HCT116 (cell line): ENCODE measurements around the gene AHRR. TPM values are rescaled to one million over a fixed set of nuclear protein-coding genes. Genes with fewer than 3 reads are reported as not detected.

Source experiments
- ATAC-seq: fragments of 200-7000 bp; cut with Tn5 transposase; 2 replicates; pipeline ENCODE4 v1.9.1; 2020; ENCODE audit warnings: mild to moderate bottlenecking, moderate library complexity
- BruUV-seq: library from RNA; stranded (reverse); fragments of 400-500 nt; replicated peaks from 2 replicates; lab custom pipeline; 2021; lab: Mats Ljungman, UMichigan
- CTCF ChIA-PET: fragments of 300-600 bp; sonication (Branson Sonifier 250); formaldehyde crosslinking; loops from one replicate; lab custom pipeline; 2021; ENCODE audit warnings: antibody characterized with exemption; lab: Charles Lee
- POLR2A ChIA-PET: fragments of 300-600, 350-600 bp; sonication (Branson Sonifier 250); formaldehyde crosslinking; loops from one replicate; lab custom pipeline; 2021; ENCODE audit warnings: antibody characterized with exemption; lab: Charles Lee
- RAD21 ChIA-PET, 2 experiments: fragments of 300-600 bp; sonication (Branson Sonifier 250); formaldehyde crosslinking; loops; one replicate each; lab custom pipeline; 2023; ENCODE audit warnings: low total read pairs in 2 of 2; ENCODE audit not compliant: uncharacterized antibody in 2 of 2, unreplicated experiment in 2 of 2, low non-redundant PET in 1 of 2; lab: Charles Lee
- DNase-seq: peaks from one replicate; pipeline ENCODE4 v3.0.0-alpha.2; 2010; ENCODE audit warnings: low read depth, low spot score
- H2AFZ ChIP-seq: fragments of 200-600 bp; shearing (Covaris generic), sonication (generic); 2 replicates; pipeline ENCODE4 v1.6.1; 2017; ENCODE audit warnings: low read depth, mixed run types, mixed read lengths, antibody characterized with exemption, low read length; ENCODE audit not compliant: poor library complexity, severe bottlenecking
- H3K27ac ChIP-seq: 2 replicates; pipeline ENCODE4 v1.5.1; 2012; ENCODE audit warnings: low read depth, low read length
- H3K27me3 ChIP-seq: fragments of 200-600 bp; sonication (generic); 2 replicates; pipeline ENCODE4 v1.6.1; 2016; ENCODE audit warnings: mixed run types, low read length, mixed read lengths; ENCODE audit not compliant: insufficient read depth
- H3K36me3 ChIP-seq, 2 experiments: fragments of 200-500 bp in 1 of 2; fragments of 200-600 bp in 1 of 2; sonication (Bioruptor generic) in 1 of 2; sonication (generic) in 1 of 2; 2 replicates each; pipeline versions ENCODE4 v1.5.1 to v1.6.1; 2014 to 2016; ENCODE audit warnings: low read length in 2 of 2, inconsistent platforms in 1 of 2, mixed read lengths in 1 of 2, mixed run types in 1 of 2; ENCODE audit not compliant: insufficient read depth in 2 of 2, control insufficient read depth in 1 of 2
- H3K4me1 ChIP-seq, 2 experiments: fragments of 200-600 bp in 1 of 2; sonication (generic) in 1 of 2; 2 replicates each; pipeline versions ENCODE4 v1.5.1 to v1.6.1; 2012 to 2017; ENCODE audit warnings: low read length in 2 of 2, inconsistent platforms in 1 of 2, mild to moderate bottlenecking in 1 of 2, mixed read lengths in 1 of 2, mixed run types in 1 of 2, moderate library complexity in 1 of 2; ENCODE audit not compliant: insufficient read depth in 2 of 2, control insufficient read depth in 1 of 2
- H3K4me2 ChIP-seq: fragments of 200-600 bp; sonication (generic); 2 replicates; pipeline ENCODE4 v1.6.1; 2017; ENCODE audit warnings: mixed run types, low read length, mixed read lengths
- H3K4me3 ChIP-seq, 2 experiments: fragments of 200-600 bp in 1 of 2; sonication (generic) in 1 of 2; replicated peaks in 1 of 2; 2 replicates each; pipeline ENCODE4 v1.5.1; 2011 to 2016; ENCODE audit warnings: low read length in 2 of 2, control low read depth in 1 of 2, low read depth in 1 of 2, mild to moderate bottlenecking in 1 of 2, mixed read lengths in 1 of 2, mixed run types in 1 of 2
- H3K79me2 ChIP-seq: fragments of 200-600 bp; sonication (generic); 2 replicates; pipeline ENCODE4 v1.6.1; 2017; ENCODE audit warnings: mild to moderate bottlenecking, mixed run types, low read length, moderate library complexity, mixed read lengths; ENCODE audit not compliant: insufficient read depth
- H3K9ac ChIP-seq: fragments of 200-600 bp; sonication (generic); 2 replicates; pipeline ENCODE4 v1.6.1; 2016; ENCODE audit warnings: low read length, mixed read lengths
- H3K9me2 ChIP-seq: fragments of 200-600 bp; sonication (generic), shearing (Covaris generic); 2 replicates; pipeline ENCODE4 v1.6.1; 2017; ENCODE audit warnings: mixed run types, mild to moderate bottlenecking, moderate library complexity; ENCODE audit not compliant: insufficient read depth
- H3K9me3 ChIP-seq, 2 experiments: fragments of 200-500 bp in 1 of 2; fragments of 200-600 bp in 1 of 2; sonication (Bioruptor generic) in 1 of 2; sonication (generic) in 1 of 2; 2 replicates each; pipeline ENCODE4 v1.6.1; 2014 to 2017; ENCODE audit warnings: low read length in 2 of 2, mixed read lengths in 2 of 2, inconsistent platforms in 1 of 2, low read depth in 1 of 2, mild to moderate bottlenecking in 1 of 2, mixed run types in 1 of 2, moderate library complexity in 1 of 2; ENCODE audit not compliant: control insufficient read depth in 1 of 2, insufficient read depth in 1 of 2
- H4K20me1 ChIP-seq: fragments of 200-600 bp; sonication (generic), shearing (Covaris generic); 2 replicates; pipeline ENCODE4 v1.6.1; 2017; ENCODE audit warnings: mixed run types, mild to moderate bottlenecking, moderate library complexity; ENCODE audit not compliant: insufficient read depth
- CBX3 ChIP-seq: IDR thresholded peaks from 2 replicates; pipeline ENCODE4 v1.6.1; 2012; ENCODE audit warnings: low read depth
- EGR1 ChIP-seq: IDR thresholded peaks from 2 replicates; pipeline ENCODE4 v1.6.1; 2012; ENCODE audit warnings: low read depth
- ELF1 ChIP-seq: IDR thresholded peaks from 2 replicates; pipeline ENCODE4 v1.6.1; 2012; ENCODE audit warnings: low read depth, borderline replicate concordance
- EZH2 ChIP-seq: fragments of 200-600 bp; sonication (generic); IDR thresholded peaks from 2 replicates; pipeline ENCODE4 v1.6.1; 2017; ENCODE audit warnings: antibody characterized with exemption, mixed run types
- EZH2phosphoT487 ChIP-seq: fragments of 200-600 bp; IDR thresholded peaks from 2 replicates; pipeline ENCODE4 v1.6.1; 2018; ENCODE audit warnings: antibody characterized with exemption, borderline replicate concordance
- POLR2A ChIP-seq: IDR thresholded peaks from 2 replicates; pipeline ENCODE4 v1.7.0; 2011; ENCODE audit warnings: borderline replicate concordance; ENCODE audit not compliant: insufficient read depth, insufficient read length; ENCODE audit errors: extremely low read depth
- POLR2AphosphoS5 ChIP-seq: IDR thresholded peaks from 2 replicates; pipeline ENCODE4 v1.6.1; 2011; ENCODE audit warnings: mild to moderate bottlenecking, low read depth, low read length, moderate library complexity
- SIN3A ChIP-seq: IDR thresholded peaks from 2 replicates; pipeline ENCODE4 v1.6.1; 2012; ENCODE audit warnings: low read depth
- SP1 ChIP-seq: IDR thresholded peaks from 2 replicates; pipeline ENCODE4 v1.6.1; 2012; ENCODE audit warnings: low read depth
- SRF ChIP-seq: IDR thresholded peaks from 2 replicates; pipeline ENCODE4 v1.6.1; 2012; ENCODE audit warnings: low read depth
- TCF7L2 ChIP-seq: IDR thresholded peaks from 2 replicates; pipeline ENCODE4 v1.7.0; 2011; ENCODE audit warnings: borderline replicate concordance, inconsistent platforms; ENCODE audit not compliant: insufficient read depth, insufficient read length; ENCODE audit errors: extremely low read depth
- ZNF274 ChIP-seq: fragments of 200-500 bp; sonication (Bioruptor generic); IDR thresholded peaks from 2 replicates; pipeline ENCODE4 v1.6.1; 2014; ENCODE audit warnings: mild to moderate bottlenecking, low read depth, low read length, inconsistent platforms
- intact Hi-C: fragments of 100-400 bp; cut with micrococcal nuclease; formaldehyde crosslinking; loops from 2 replicates; pipeline ENCODE4 v1.10.0; 2022
- total RNA-seq: library from RNA; stranded (reverse); gene quantifications from one replicate; pipeline ENCODE4 v1.2.1, GENCODE V29; 2021; ENCODE audit not compliant: unreplicated experiment
- TF ChIP-seq, protein P1 (sequence below): IDR thresholded peaks from 2 replicates; pipeline ENCODE4 v1.6.1; 2011; ENCODE audit warnings: mild to moderate bottlenecking, low read length, moderate library complexity; ENCODE audit not compliant: insufficient replicate concordance; ENCODE audit errors: extremely low read depth

Gene AHRR
- total RNA-seq, 1 experiment from 2014 or later = 12.7 TPM

DNA sequence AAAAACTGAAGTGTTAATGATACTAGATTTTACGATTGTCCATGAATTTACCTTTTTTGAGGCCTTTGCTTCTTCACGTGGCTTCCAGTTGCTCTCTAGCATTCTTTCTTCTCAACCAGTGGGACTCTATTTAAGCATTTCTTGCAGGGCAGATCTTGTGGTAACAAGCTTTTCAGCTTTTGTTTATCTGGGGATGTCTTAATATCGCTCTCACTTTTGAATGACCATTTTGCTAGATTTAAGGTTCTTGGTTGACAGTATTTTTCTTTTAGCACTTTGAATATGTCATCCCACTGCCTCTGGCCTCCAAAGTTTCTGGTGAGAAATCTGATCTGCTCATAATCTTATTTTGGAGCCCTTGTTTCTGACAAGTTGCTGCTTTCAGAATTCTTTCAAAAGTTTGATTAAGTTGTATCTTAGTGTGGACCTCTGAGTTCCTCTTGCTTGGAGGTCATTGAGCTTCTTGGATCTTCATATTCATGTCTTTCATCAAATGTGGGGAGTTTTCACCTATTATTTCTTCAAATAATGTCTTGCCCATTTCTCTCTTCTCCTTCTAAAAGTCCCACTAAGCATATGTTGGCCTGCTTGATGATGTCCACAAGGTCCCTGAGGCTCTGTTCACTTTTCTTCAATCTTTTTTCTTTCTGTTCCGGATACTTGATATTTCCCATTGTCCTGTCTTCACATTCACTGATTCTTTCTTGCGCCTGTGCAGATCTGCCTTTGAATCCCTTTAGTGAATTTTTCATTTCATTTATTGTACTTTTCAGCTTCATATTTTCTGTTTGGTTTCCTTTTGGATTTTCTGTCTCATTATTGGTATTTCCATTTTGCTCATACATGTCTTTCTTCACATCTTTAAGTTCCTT lies 130.3 kb downstream of the AHRR start:
- no peaks in the 10 kb centered on the region for H4K20me1 ChIP-seq
- peaks cover 73% of the 10 kb centered on the region for H3K79me2 ChIP-seq

GRCh38 chr5:452978-453710 lies 131.6 kb downstream of the AHRR start:
- no peak for DNase-seq
- Histone ChIP-seq H3K79me2 (peaks cover 82% of the 10 kb centered on the region), H3K9me3 (peaks cover 0 to 10% of the 10 kb centered on the region in 2 experiments; a peak in 1 of 4 replicates), H3K27ac (no peak overlapping the region), H2AFZ (no peak overlapping the region), H3K27me3 (no peaks in the 10 kb centered on the region), H3K4me1 (peaks cover 0 to under 1% of the 10 kb centered on the region in 2 experiments; a peak in 1 of 4 replicates), H3K4me3 (no peak overlapping the region), H3K9me2 (no peaks in the 10 kb centered on the region), H3K9ac (no peak overlapping the region), H4K20me1 (no peaks in the 10 kb centered on the region), H3K36me3 (peaks cover 26 to 58% of the 10 kb centered on the region in 2 experiments), H3K4me2 (no peak overlapping the region)
- CTCF ChIA-PET = no interaction called here
- ATAC-seq = no peak
- RAD21 ChIA-PET = no interaction called here
- POLR2A ChIA-PET = no interaction called here
- BruUV-seq = no TSS peak
- intact Hi-C loops = loop anchor here (10.0 kb wide), 1 partner anchor 162 kb away; the partner anchor contains the start of gene CEP72
- TF ChIP-seq EGR1 = no peak
- no peak for TF ChIP-seq SIN3A
- no peak for TF ChIP-seq ELF1
- no peak for TF ChIP-seq ZNF274
- TF ChIP-seq POLR2AphosphoS5 = no peak
- TF ChIP-seq, protein P1, sequence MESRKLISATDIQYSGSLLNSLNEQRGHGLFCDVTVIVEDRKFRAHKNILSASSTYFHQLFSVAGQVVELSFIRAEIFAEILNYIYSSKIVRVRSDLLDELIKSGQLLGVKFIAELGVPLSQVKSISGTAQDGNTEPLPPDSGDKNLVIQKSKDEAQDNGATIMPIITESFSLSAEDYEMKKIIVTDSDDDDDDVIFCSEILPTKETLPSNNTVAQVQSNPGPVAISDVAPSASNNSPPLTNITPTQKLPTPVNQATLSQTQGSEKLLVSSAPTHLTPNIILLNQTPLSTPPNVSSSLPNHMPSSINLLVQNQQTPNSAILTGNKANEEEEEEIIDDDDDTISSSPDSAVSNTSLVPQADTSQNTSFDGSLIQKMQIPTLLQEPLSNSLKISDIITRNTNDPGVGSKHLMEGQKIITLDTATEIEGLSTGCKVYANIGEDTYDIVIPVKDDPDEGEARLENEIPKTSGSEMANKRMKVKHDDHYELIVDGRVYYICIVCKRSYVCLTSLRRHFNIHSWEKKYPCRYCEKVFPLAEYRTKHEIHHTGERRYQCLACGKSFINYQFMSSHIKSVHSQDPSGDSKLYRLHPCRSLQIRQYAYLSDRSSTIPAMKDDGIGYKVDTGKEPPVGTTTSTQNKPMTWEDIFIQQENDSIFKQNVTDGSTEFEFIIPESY = no peak
- no peak for TF ChIP-seq EZH2phosphoT487
- TF ChIP-seq EZH2 = no peak
- TF ChIP-seq POLR2A = no peak
- TF ChIP-seq SRF = no peak

More for the DNA sequence above, 130.3 kb downstream of the AHRR start:
- no TSS peak for BruUV-seq
- no peak for TF ChIP-seq TCF7L2
- TF ChIP-seq SP1 = no peak
- no peak for TF ChIP-seq EZH2
- no peak for TF ChIP-seq CBX3
- TF ChIP-seq ELF1 = no peak
- Histone ChIP-seq H2AFZ (no peak overlapping the region), H3K4me3 (no peak overlapping the region), H3K4me2 (no peak overlapping the region), H3K9ac (no peak overlapping the region), H3K9me3 (peaks cover 0 to 10% of the 10 kb centered on the region in 2 experiments; a peak in 1 of 4 replicates), H3K27ac (no peak overlapping the region), H3K27me3 (no peaks in the 10 kb centered on the region), H3K36me3 (peaks cover 33 to 64% of the 10 kb centered on the region in 2 experiments), H3K4me1 (no peaks in the 10 kb centered on the region), H3K9me2 (no peaks in the 10 kb centered on the region)
- POLR2A ChIA-PET = no interaction called here
- ATAC-seq = no peak
- CTCF ChIA-PET = no interaction called here
- intact Hi-C loops = loop anchor here (10.0 kb wide), 1 partner anchor 163 kb away; the partner anchor contains the start of gene CEP72
- RAD21 ChIA-PET = no interaction called here
- DNase-seq = no peak
